C4-2B (cell line): ENCODE data around the gene STAMBPL1.

Experiments
- H3K27ac ChIP-seq: fragments of 450-650 bp; 2 replicates; pipeline ENCODE4 v1.5.1; 2017
- ZFX ChIP-seq: fragments of 450-650 bp; IDR thresholded peaks from 2 replicates; pipeline ENCODE4 v1.6.1; 2017
- TF ChIP-seq, protein P1 (sequence below): fragments of 450-650 bp; conservative IDR thresholded peaks from 2 replicates; pipeline ENCODE4 v1.5.1; 2017; ENCODE audit warnings: mild to moderate bottlenecking

Gene STAMBPL1

DNA sequence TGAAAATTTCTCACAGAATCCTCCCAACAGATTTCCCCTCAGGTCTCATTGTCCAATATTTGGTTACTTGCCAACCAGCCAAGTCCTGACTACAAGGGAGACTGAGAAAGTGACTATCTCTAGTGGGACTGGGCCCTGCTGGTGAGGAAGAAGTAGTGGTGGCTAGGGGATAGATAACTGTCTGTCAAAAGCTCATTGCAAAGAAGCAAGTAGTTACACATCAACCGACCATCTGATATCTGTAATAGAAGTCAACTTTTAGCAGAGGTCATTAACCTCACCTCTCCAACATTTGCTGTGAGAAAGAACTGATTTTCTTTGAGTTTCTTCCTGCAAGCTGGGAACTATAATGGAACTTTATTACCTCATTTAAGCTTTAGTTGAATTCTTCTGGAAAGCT is 15.2 kb downstream of the STAMBPL1 start:
- TF ChIP-seq, protein P1, sequence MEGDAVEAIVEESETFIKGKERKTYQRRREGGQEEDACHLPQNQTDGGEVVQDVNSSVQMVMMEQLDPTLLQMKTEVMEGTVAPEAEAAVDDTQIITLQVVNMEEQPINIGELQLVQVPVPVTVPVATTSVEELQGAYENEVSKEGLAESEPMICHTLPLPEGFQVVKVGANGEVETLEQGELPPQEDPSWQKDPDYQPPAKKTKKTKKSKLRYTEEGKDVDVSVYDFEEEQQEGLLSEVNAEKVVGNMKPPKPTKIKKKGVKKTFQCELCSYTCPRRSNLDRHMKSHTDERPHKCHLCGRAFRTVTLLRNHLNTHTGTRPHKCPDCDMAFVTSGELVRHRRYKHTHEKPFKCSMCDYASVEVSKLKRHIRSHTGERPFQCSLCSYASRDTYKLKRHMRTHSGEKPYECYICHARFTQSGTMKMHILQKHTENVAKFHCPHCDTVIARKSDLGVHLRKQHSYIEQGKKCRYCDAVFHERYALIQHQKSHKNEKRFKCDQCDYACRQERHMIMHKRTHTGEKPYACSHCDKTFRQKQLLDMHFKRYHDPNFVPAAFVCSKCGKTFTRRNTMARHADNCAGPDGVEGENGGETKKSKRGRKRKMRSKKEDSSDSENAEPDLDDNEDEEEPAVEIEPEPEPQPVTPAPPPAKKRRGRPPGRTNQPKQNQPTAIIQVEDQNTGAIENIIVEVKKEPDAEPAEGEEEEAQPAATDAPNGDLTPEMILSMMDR = no peak
- H3K27ac ChIP-seq = no peak overlapping the region

DNA sequence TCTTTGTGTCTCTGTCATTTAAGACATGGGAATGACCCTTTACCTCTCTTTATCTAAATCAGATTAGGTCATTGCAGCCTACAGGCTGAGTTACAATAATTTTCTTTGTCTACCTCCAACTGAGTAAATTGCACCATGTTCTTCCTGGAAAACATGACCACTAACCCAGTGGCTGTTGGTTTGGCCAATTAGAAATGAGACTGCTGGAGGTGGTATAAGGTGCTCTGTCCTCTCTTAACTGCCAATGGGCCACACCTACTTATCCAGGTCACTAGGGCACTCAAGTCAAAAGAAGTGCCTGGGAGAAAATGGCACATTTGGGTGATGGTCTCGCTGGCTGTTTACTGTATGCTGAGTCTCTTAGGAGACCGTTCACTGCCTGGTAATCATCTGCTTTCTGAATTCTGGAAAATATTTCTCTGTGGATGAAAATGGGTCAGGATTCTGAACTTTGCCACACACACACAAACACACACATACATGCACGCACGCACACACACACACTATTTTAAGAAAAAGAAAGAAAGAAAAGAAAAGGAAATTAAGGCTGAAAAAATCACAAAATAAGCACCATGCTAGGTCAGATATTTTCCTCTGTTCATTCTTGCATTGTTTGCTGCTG is 16.4 kb downstream of the STAMBPL1 start:
- H3K27ac ChIP-seq = no peak overlapping the region
- TF ChIP-seq ZFX = no peak
- TF ChIP-seq, protein P1 = no peak

DNA sequence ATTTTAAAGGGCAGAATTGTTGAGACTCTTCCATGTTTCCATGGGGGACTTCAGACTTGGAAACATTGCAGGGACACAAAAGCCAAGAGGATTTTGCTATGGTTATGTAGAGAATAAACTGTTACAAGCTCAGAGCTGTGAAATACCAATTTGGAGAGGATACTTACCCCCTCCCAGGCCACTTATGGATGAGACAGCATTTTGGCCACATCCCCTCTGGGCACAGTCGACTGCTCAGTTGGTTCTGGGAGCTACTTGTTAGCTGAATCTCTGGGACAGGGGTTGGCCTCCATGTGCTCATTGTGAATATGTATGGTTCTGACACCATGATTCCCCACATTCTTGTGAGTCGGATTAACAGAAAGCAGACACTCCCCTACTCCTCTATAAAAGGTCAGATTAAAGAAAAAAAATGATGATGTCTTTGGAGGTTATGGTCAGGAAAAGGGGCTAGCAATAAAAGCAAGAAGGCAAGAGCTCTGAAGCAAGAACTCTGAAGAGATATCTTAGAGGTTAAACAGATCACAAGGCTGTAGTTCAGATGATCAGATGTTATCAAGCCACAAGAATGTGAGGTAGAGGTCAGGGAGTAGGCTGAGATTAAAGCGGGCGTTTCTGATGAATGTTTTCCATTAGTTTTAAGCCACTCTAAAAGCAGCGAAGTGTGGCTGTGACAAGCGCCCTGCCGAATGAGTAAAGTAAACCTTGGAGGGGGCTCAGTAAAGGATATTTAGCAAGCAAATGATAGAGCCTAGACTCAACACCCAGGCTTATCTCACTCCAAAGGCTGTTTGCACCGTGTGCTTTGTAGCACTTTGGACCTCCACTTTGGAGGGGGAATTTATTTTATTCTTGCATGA is 17.2 kb downstream of the STAMBPL1 start:
- TF ChIP-seq ZFX = no peak
- TF ChIP-seq, protein P1 = no peak
- no peak overlapping the region for H3K27ac ChIP-seq

DNA sequence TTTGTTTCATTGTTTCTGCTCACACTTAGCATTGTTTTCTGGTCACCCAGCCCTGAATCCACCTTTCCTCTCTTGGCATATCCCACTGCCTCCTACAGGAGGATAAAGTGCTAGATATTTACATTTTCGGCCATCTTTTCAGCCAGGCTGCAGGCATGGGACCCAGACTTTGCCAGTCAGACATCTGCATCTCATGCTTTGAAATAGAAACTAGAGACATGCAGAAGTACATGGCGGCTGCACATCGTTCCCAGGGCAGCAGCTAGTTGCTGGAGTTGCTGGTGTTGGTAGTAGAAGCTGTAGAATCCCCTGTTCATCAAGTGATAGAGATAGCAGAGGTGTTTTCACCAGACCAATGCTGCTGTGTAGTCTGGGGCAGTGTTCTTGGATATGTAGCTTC is 18.7 kb downstream of the STAMBPL1 start:
- H3K27ac ChIP-seq = no peak overlapping the region
- TF ChIP-seq, protein P1 = no peak
- TF ChIP-seq ZFX = no peak

DNA sequence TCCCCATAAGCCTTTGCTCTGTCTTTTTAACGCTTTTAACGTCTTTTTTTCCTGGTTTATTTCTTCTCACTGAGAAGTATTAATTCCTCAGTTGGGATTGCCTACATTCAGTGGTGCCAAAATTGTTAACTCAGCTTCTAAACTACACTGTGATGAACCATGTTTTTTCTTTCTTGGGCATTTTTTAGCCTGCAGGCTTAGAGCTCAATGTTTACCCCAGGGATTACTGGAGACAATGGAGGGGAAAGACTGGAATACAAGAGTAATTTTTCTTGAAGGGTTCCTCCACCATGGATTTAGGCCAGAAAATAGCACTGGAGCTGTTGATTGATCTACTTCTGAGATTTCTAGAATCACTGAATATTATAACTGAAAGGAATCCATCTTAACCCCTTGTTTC is 19.8 kb downstream of the STAMBPL1 start:
- TF ChIP-seq, protein P1 = no peak
- no peak for TF ChIP-seq ZFX
- no peak overlapping the region for H3K27ac ChIP-seq

DNA sequence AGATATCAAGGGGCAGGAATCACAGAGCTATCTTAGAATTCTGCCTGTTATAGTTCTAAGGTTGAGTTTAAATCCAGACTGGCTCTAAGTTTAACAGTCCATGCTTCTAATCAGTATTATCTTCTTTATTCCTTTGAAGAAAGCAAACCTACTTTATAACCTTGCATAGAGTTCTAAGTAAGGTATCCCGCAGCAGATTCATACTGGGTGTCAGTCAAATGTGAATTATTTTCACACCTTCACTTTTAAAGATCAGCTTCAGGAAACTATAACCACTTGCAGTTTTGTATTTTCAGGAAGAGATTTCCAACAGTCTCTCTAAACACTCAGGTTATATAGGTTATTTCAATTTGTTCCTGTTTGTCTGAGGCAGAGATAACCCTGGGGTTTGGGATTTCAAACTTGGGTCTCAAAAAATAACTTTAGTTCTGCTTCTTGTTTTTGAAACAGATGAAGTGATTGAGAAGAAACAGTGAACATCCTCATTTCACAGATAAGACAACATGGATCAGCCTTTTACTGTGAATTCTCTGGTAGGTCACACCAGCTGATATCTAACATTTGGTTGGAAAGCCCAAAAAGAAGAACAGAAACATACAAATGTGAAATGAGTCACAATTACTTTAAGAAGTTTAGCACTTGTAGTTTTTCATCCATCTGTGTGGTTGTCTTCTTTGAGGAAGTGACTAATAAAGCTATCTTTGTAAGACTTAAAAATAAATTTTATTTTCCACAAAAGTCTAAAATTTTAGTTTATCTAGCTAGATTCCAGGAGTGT is 21.4 kb downstream of the STAMBPL1 start:
- TF ChIP-seq, protein P1 = no peak
- no peak for TF ChIP-seq ZFX
- H3K27ac ChIP-seq = no peak overlapping the region
